Transverse colon (tissue), 4 donors: Measurements from ENCODE around the gene APCDD1.

Experiments used
- CTCF ChIP-seq, 5 experiments: fragments of 200-600 bp in 3 of 5; fragments of 450-650 bp in 2 of 5; sonication (generic) in 3 of 5; IDR thresholded peaks; 1 replicate in 2 of 5; 2 replicates in 3 of 5; pipeline ENCODE4 v1.5.1; 2016 to 2017; ENCODE audit warnings: antibody characterized with exemption in 5 of 5, inconsistent platforms in 3 of 5, mild to moderate bottlenecking in 2 of 5, moderate library complexity in 1 of 5
- EP300 ChIP-seq: sonication (generic); formaldehyde crosslinking; IDR thresholded peaks from one replicate; pipeline ENCODE4 v1.6.1; 2017; ENCODE audit warnings: antibody characterized with exemption, low read depth
- POLR2A ChIP-seq: fragments of 450-650 bp; IDR thresholded peaks from one replicate; pipeline ENCODE4 v1.6.1; 2016; ENCODE audit warnings: antibody characterized with exemption, mild to moderate bottlenecking, moderate library complexity
- POLR2AphosphoS5 ChIP-seq, 3 donors: sonication (generic); formaldehyde crosslinking; IDR thresholded peaks; one replicate each; pipeline ENCODE4 v1.6.1; 2016; ENCODE audit warnings: antibody characterized with exemption in 3 of 3

- TF ChIP-seq POLR2AphosphoS5 (IDR thresholded peaks at IDR 0.05) (no peak), POLR2A (no peak), CTCF (IDR thresholded peaks at IDR 0.05) (no peak), EP300 (no peak)
These were observed 484 bp downstream of the APCDD1 start for GRCh38 chr18:10454681-10455557.
